GM18907 (cell line): ENCODE data around the gene GALNTL6.

Experiments used
- ATAC-seq: cut with Tn5 transposase; IDR thresholded peaks from one replicate; pipeline ENCODE4 v1.9.1; 2021; ENCODE audit warnings: mild to moderate bottlenecking, moderate library complexity; ENCODE audit not compliant: unreplicated experiment

The GALNTL6 gene

GRCh38 chr4:172651961-172652360 is 838.8 kb downstream of the GALNTL6 start:
- no peak for ATAC-seq

DNA sequence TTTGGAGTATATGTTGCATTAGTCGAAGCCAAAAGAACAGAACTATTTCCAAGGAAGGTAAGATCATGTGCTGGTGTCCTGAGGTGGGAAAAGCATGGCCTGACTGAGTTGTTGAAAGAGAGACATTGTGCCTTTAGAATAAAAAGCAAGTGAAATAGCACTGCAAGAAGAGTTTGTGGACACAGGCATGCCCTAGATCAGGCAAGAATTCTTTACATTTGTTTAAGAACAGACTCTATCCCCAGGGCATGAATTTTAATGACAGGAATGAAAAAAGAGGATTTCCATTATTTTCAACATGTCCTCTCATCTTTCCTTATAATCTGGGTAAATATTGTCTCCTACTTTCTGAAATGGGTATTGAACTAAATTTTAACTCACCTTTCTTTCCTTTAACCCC is 839.2 kb downstream of the GALNTL6 start:
- ATAC-seq, result no peak

DNA sequence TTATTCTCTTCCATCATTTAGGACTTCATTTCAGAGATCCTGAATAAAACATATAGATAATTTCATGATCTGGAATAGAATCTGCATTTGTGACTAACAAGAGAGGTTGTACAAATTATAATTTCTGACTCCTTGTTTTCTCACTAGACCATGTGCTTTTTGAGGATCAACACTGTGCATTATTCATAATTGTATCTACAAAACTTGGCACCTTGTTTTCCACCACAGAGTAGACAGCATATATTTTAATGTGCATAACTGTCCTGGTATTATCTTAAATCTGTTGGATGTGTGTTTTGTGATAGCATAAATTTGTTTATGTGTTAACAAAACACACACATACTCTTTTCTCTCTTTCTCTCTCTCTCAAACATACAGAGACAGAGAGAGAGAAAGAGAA is 840.5 kb downstream of the GALNTL6 start:
- no peak for ATAC-seq

GRCh38 chr4:172654457-172654856 is 841.3 kb downstream of the GALNTL6 start:
- ATAC-seq, result no peak

DNA sequence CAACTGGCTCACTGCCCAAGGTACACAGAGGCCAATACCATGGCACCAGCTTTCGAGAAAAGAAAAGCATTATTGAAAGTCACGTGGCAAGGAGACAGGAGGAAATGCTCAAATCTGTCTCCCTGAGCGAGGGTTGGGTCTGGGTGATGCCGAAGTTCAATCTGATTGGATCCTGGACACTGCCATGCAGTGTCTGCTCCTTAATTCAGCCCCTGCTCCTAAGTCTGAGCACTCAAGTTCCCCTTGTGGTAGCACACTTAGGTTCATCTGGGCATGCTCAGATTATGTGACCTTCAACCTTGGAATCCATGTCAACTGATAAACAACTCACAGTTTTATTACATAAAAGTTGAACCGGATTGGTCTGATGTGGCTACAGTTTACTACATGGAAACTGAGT is 842.9 kb downstream of the GALNTL6 start:
- no peak for ATAC-seq

- no peak for ATAC-seq
These were observed 843.9 kb downstream of the GALNTL6 start for GRCh38 chr4:172657081-172657480.

- no peak for ATAC-seq
These were observed 847.0 kb downstream of the GALNTL6 start for GRCh38 chr4:172660251-172660650.

GRCh38 chr4:172662113-172662512 is 848.9 kb downstream of the GALNTL6 start:
- no peak for ATAC-seq

- ATAC-seq, result no peak
These were observed 853.6 kb downstream of the GALNTL6 start for GRCh38 chr4:172666711-172667368.

- no peak for ATAC-seq
These were observed 861.6 kb downstream of the GALNTL6 start for GRCh38 chr4:172674811-172675210.

DNA sequence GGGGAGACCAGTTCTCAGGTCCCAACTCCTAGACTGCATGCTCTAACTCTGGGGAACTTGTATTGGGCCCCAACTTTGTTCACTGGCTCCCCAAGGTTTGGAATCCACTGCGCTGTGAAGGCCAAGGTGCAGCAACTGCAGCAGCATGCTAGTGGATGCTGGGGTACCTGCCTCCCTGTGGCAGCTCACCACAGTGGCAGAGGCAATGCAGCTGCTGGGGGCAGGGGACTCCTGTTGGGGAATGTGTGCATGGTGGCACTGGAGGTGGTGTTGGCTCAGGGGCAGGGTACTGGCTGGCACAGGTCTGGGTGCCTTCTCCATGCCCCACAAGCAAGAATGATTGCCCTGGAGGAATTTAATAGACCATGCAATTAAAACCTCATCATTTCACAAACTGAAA is 862.0 kb downstream of the GALNTL6 start:
- ATAC-seq, result no peak

DNA sequence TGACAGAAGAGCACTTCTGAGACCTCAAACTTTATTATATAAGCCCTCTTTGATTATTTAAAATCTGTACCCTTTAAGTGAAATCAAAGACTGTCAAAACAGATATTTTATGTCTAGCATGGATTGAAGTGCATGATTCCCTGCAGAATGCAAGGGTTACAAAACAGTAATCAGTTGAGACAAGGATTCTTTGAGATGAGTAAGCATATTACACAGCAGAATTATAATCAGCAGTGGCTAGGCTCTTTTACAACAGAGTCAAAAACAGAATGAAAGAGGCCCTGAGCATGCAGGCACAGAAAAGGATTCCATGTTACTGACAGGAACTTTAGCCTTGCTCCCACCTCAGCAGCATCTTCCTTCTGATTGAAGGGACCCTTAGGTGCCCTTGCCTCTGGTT is 867.5 kb downstream of the GALNTL6 start:
- ATAC-seq, result no peak

- ATAC-seq, result no peak
These were observed 869.8 kb downstream of the GALNTL6 start for GRCh38 chr4:172683021-172683420.

GRCh38 chr4:172686021-172686420 is 872.8 kb downstream of the GALNTL6 start:
- no peak for ATAC-seq

DNA sequence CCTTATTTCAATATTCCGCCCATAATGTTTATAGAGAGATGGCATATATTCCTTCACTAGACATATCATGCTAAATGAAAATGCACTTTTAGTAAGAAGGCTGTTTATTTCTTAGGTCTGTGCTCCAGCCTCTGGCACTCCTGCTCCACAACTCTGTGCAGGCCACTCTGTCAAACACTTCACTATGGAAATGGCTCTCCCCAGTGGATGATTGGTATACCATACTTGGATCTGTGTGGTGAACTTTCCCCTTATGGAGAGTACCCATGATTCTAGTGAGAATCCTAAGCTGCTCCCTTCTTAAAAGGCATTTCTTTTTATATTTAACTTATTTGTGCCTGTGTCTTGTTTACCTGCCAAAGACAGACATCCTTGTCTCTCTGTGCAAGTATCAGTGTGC is 875.3 kb downstream of the GALNTL6 start:
- no peak for ATAC-seq

- no peak for ATAC-seq
These were observed 878.3 kb downstream of the GALNTL6 start for GRCh38 chr4:172691552-172691951.

- ATAC-seq, result no peak
These were observed 879.5 kb downstream of the GALNTL6 start for GRCh38 chr4:172692701-172693100.

GRCh38 chr4:172698256-172698655 is 885.1 kb downstream of the GALNTL6 start:
- no peak for ATAC-seq

DNA sequence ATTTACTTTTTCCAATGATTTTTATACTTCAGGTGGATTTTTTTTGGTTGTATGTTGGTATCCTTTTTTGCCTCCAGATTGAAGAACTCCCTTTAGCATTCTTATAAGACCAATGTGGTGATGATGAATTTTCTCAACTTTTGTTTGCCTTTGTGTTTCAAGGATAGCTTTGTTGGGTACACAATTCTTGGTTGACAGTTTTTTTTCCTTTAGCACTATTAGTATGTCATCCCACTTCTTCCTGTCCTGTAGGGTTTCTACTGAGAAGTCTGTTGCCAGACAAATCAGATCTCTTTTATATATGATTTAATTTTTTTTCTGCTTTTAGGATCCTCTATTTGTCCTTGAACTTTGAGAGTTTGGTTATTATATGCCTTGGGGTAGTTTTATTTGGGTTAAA is 892.4 kb downstream of the GALNTL6 start:
- no peak for ATAC-seq

- no peak for ATAC-seq
These were observed 892.8 kb downstream of the GALNTL6 start for GRCh38 chr4:172706000-172706399.

DNA sequence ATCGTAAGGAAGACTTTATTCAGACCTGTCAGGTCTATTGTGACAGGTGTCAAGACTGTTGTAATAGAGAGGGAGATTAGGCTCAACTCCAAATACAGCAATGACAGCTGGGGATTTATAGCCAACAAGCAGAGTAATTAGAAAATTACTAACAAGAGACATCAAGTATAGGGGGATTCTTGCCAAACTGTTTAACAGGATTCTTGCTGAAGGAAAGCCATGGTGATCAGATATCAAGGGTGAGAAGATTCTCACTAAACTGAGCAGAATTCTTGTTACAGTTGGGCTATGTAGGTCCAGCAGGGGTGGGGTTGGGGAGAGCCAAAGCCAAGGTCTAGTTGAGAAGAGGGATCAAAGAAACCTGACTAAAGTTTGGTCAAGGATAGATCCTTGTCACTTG is 894.4 kb downstream of the GALNTL6 start:
- ATAC-seq, result no peak

DNA sequence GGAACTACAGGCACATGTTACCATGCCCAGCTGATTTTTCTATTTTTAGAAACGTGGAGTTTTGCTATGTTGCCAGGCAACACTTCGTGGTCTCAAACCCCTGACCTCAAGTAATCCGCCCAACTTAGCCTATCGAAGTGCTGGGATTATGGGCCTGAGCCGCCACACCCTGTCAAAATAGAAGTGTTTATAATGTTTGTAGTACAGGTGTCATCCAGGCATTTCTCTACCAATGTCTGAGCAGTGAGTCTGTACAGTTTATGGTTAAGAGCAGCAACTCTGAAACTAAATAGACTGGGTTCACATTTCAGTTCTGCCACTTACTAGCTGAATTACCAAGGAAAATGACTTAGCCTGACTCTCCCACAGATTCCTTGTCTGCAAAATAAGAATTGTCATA is 895.0 kb downstream of the GALNTL6 start:
- no peak for ATAC-seq

DNA sequence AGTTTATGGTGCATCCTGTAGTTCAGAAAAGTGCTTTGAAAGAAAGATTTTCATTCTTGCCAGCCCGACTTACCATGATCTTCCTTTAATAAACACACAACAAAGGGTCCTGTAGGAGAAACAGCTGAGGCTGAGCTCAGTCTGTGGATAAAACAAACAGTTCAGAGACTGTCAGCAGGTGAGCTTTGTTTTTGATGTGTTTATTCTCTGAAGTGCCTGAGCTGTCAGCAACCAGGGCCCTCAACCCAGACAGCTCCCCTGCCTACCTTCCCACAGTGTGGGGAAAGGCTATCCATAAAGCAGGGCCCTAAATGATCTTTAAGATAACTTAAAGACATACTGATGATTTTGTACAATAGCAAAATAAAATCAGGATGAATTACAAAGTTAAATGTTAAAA is 896.2 kb downstream of the GALNTL6 start:
- no peak for ATAC-seq
